ENCODE data around the gene POMT1.
"Not testable (repeated sequence)": the region's sequence is repeated elsewhere in the genome, so short reads cannot be mapped to it uniquely, and the experiment has no call there.

POMT1 gene

GRCh38 chr9:131502781-131503625 lies at the start of gene POMT1:
TSS of gene POMT1 (plus strand) at chr9:131502918. CDS start at chr9:131504219, 1,301 bp downstream.
- DNase-seq = peak; percentile 84

- no peak for DNase-seq
Observed at GRCh38 chr9:131454028-131454427, 48.7 kb upstream of the POMT1 start.

GRCh38 chr9:131455655-131456054 lies 47.1 kb upstream of the POMT1 start:
- not testable (repeated sequence) for DNase-seq

GRCh38 chr9:131457746-131458145 lies 45.0 kb upstream of the POMT1 start:
- DNase-seq = no peak

DNA sequence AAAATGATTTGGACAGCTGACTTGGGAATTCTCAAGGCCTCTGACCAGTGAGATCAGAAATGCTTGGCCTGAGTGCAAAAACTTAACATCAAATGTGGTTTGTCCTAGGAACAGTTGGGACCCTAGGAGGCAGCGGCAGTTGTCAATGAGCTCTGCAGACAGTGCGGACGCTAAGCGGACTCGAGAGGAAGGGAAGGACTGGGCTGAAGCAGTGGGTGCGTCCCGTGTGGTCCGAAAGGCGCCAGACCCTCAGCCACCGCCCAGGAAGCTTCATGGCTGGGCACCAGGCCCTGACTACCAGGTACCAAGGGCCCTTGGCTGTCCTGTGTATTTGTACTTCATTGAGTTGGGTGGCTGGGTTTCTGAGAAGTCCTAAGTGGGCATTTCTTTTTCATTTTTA lies 43.7 kb upstream of the POMT1 start:
- no peak for DNase-seq

DNA sequence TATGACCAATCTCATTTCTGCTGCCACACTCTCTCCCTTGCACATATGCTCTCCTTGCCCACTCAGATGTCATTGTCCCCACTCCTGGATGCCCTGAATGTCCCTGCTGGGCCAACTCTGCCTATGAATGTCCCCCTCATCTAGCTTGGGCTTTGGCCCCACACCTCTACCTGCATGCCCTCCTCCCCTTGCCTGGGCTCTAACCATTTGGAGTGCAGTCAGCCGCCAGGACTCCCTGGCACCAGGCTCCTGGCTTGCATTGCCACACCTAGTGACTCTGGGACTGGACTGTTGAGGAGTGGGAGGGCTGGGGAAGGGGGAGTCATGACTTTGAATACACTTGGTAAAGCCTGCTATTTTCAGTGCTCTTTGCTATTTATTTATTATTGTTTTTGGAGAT lies 41.6 kb upstream of the POMT1 start:
- no peak for DNase-seq

DNA sequence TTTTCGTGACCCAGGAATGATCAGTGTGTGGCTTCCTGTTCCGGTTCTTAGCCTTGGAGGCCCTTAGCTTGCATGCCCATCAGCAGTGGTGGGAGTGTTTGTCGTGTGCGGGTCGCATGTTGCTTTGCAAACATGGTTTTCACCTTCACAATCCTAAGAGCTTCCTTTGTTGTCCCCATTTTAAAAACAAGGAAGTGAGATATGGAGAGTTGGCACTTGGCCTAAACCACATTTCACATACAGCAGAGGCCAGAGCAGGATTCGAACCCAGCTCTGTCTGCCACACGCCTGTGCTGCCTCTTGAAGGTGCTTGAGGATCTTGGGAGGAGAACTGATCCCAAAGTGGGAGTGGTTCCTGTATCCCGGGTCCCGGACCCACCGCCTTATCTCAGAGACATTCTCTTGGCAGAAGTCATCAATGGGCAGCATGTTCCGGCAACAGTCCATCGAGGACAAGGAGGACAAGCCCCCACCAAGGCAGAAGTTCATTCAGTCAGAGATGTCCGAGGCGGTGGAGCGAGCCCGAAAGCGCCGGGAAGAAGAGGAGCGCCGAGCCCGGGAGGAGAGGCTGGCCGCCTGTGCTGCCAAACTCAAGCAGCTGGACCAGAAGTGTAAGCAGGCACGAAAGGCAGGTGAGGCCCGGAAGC lies 38.2 kb upstream of the POMT1 start:
- DNase-seq = peak; percentile 27

DNA sequence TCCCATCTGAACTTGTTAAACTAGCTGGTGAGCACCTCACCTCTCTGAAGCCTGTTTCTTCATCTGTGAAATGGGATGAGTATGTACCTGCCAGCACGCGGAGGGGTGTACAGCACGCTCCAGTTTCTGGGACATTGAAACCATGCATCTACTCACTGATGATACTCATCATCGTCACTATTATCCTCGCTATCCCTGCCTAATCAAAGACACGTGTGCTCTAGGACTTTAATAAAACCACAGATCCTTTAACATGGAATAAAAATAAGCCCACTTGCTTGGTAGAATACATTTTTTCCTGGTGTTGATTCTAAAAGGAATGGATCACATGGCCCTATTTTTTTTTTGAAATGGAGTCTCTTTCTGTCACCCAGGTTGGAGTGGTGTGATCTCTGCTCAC lies 37.3 kb upstream of the POMT1 start:
- DNase-seq = no peak

- DNase-seq = no peak
Observed at GRCh38 chr9:131467214-131467935, 35.3 kb upstream of the POMT1 start.

DNA sequence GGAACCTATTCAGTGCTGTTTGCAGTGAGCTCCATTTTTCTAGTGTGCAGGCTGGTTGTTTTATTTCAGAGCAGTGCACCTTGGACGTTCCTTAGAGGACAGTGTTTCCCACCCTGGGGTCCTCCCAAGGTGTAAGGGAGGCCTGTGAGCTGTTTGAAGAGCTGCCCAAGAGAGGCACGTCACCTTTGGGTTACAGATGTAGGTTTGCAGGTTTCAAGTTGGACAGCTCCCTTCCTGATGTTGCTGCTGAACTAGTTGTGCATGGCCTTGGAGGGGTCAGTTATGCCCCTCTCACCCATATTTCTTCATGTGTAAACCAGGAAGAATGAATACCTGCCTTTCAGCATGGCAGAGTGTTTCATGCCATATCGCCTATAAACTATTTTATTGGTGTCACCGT lies 34.7 kb upstream of the POMT1 start:
- DNase-seq = no peak

DNA sequence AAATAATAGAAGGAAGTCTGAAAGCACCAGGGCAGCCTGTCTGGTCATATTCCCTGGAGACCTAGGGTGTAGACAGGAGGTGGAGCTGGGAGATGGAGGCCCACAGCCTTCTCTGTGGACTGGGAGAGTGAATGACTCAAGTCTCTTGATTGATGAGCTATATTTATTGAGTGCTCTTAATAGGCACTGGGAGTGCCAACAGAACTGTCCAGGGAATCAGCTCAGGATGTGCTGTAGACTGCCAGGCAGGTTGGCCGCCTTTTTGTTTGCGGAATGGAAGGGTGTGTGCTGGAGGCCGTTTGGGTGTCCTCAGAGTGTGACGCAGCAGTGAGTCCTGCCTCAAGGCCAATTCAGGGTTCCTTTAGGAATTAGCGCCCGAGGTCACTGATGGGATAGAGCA lies 33.4 kb upstream of the POMT1 start:
- no peak for DNase-seq

DNA sequence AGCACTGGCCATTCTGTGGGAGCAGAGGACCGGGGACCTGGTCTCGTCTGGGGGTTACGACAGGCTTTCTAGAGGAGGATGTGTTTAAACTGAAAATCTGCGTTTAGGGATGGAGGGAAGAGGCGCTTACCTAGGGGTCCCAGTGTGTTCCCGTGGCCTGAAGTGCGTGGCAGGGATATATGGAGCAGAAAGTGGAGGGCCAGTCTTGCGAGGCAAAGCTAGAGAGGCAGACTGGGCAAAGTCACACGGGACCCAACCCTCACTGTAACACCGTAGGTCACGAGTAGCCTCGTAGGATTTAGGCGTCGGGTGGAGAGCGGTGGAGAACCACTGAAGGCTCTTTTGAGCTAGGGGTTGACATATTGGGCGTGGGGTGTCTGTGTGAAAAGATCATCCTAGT lies 32.8 kb upstream of the POMT1 start:
- DNase-seq = no peak

DNA sequence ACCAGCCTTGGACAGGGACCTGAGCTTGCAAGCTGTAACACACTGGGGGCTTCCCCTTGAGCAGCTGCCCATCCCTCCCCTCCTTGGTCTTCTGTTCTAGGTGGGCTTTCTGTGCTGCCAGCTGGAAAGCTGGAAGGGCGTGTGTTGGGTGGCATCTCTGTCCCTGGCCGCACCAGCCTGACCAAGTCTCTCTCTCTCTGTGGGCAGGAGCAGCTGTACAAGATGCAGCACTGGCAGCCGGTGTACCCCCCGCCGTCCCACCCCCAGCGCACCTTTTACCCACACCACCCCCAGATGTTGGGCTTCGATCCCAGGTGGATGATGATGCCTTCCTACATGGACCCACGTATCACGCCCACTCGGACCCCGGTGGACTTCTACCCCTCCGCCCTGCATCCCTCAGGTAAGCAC lies 32.1 kb upstream of the POMT1 start:
- no peak for DNase-seq

DNA sequence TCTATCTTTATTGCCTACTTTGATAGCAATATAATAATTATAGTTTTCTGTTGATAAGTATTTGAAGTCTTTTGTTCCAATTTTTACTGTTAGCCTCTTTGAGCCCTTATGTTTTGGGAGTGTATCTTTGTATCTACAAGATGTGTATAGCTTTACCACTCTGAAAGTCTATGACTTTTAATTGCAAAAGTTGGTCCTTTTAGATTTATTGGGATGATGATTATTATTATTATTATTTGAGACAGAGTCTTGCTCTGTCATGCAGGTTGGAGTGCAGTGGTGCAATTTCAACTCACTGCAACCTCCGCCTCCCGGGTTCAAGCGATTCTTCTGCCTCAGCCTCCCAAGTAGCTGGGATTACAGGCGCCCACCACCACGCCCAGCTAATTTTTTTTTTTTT lies 30.6 kb upstream of the POMT1 start:
- not testable (repeated sequence) for DNase-seq

DNA sequence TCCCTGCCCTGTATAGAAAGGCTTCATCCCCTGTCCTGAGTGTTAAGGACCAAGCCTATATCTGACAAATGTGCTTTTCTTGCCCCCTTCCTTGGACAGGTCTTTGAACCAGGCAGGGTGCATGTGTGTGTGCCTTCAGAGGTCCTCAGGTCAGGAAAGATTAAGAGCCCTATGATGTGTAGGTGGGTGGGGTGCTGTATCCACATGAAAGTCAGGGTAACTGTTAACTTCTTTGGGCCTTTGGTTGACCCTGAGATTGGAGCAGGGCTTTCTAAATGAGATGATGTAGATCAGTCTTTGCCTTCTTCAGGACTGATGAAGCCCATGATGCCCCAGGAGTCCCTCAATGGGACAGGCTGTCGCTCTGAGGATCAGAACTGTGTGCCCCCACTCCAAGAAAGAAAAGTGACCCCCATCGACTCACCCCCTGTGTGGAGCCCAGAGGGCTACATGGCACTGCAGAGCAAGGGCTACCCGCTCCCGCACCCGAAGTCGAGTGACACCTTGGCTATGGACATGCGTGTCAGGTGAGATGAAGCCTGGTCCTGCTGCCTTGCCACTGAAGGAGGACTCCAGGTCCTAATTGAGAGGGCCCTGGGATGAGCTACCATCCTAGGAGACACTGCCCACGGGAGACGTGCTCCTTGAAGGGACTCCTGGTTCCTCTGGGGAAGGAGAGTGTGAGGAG lies 29.4 kb upstream of the POMT1 start:
- no peak for DNase-seq

DNA sequence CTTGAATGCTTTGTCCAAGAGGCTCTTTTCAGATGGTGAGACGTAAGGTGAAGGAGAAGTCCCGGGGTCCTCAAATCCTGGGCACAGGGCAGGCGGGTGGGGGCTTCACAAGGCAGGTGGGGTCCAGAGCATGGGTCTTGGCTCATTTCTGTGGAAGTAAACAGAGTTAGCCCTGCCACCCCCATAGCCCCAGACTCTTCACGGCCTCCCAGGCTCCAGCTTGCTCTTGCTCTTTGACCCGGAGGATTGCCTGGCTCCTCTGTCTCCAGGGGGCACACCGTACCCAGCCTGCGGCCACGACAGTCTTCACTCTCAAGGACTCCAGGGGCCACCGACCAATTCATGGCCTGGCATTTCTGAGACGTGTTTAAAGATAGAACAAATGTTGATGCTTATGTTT lies 28.8 kb upstream of the POMT1 start:
- no peak for DNase-seq

- DNase-seq = no peak
Observed at GRCh38 chr9:131474711-131475110, 28.0 kb upstream of the POMT1 start.

DNA sequence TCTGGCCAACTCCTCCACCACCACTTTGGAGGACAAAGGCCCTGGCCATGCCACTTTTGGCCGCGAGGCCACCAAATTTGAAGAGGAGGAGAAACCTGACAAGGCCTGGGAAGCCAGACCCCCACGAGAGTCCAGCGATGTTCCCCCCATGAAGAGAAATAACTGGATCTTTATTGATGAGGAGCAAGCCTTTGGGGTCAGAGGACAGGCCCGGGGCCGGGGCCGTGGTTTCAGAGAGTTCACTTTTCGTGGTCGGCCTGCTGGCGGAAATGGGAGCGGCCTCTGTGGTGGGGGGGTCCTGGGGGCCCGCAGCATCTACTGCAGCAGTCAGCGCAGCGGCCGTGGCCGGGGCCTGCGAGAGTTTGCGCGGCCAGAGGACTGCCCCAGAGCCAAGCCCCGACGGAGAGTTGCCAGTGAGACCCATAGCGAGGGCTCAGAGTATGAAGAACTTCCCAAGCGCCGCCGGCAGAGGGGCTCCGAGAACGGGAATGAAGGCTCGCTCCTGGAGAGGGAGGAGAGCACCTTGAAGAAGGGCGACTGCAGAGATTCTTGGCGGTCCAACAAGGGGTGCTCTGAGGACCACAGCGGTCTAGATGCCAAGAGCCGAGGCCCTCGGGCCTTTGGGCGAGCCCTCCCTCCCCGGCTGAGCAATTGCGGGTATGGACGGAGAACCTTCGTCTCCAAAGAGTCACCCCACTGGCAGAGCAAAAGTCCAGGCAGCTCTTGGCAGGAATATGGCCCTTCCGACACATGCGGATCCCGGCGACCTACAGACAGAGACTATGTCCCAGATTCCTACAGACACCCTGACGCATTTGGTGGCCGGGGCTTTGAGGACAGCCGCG lies 27.4 kb upstream of the POMT1 start:
- no peak for DNase-seq

DNA sequence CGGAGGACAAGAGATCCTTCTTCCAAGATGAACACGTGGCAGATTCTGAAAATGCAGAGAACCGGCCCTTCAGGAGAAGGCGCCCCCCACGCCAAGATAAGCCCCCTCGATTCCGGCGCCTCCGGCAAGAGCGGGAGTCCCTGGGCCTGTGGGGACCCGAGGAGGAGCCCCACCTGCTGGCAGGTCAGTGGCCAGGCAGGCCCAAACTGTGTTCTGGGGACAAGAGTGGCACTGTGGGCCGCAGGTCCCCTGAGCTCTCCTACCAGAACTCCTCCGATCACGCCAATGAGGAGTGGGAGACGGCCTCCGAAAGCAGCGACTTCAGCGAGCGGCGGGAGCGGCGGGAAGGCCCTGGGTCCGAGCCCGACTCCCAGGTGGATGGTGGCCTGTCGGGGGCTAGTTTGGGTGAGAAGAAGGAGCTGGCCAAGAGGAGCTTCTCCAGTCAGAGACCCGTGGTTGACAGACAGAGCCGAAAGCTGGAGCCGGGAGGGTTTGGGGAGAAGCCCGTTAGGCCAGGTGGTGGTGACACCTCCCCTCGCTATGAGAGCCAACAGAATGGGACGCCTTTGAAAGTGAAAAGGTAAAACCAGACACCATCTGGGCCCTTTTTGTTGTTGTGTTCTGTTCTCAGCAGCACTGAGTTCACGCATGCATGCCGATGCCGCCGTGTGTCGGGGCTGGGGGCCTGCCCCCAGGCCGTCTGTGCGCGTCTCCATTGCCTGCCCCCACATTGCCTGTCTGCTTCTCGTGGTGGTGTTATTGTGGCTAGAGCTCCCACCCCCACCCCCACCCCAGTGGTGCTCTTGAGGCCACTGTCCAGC lies 26.6 kb upstream of the POMT1 start:
- DNase-seq = no peak

DNA sequence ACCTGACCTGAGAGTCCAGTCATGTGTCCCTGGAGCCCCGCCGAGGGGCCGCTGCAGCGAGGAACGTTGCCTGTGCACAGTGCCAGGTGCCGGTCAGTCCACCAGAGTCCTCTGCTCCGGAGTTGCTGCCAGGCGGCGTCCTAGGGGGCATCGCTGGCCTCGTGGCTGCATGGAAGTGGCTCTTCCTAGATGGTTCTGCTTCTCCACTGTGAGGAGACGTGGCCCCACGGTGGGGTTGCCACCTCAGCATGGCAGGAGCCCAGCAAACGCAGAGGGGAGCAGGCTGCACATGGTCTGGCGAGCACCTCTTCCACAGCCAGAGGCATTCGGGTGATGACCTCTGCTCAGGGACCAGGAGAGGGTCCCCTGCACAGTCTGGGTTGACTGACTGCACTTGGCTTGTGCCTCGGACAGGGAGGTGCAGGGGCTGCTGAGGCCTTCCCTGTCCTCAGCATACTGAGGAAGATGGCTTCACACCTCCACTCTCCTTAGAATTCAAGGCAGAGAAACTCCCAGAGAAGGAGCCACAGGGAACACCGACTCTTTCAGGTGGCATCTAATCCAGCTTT lies 25.9 kb upstream of the POMT1 start:
- DNase-seq = no peak

- no peak for DNase-seq
Observed at GRCh38 chr9:131477367-131477766, 25.4 kb upstream of the POMT1 start.

Data from OCI-M1 (cell line).